Kidney (tissue), 14 donors: ENCODE measurements around the gene HSPB8. TPM values are rescaled to one million over a fixed set of nuclear protein-coding genes. Genes with fewer than 3 reads are reported as not detected.

Experiments
- DNase-seq, 5 donors: peaks; one replicate each; pipeline ENCODE4 v3.0.0-alpha.2; 2013 to 2020
- FAIRE-seq: peaks from 2 replicates; lab custom pipeline; 2012; peaks lifted over from hg19 to GRCh38; lab: Jason Lieb, UNC
- H3K27ac ChIP-seq, 2 donors: one replicate each; pipeline ENCODE4 v1.7.0; 2013; ENCODE audit warnings: low read depth in 2 of 2, low read length in 2 of 2, inconsistent platforms in 1 of 2
- H3K27me3 ChIP-seq: one replicate; pipeline ENCODE4 v1.7.1; 2013; ENCODE audit warnings: low read length, inconsistent platforms; ENCODE audit not compliant: control insufficient read depth, insufficient read depth
- H3K36me3 ChIP-seq, 3 donors: one replicate each; pipeline versions ENCODE4 v1.7.0 to v1.7.1; 2013; ENCODE audit warnings: low read length in 3 of 3, control low read depth in 1 of 3, inconsistent platforms in 1 of 3; ENCODE audit not compliant: insufficient read depth in 3 of 3, control insufficient read depth in 2 of 3
- H3K4me1 ChIP-seq, 3 donors: one replicate each; pipeline versions ENCODE4 v1.7.0 to v1.7.1; 2013; ENCODE audit warnings: low read length in 3 of 3, inconsistent platforms in 1 of 3, low read depth in 1 of 3; ENCODE audit not compliant: control insufficient read depth in 2 of 3, insufficient read depth in 2 of 3
- H3K4me3 ChIP-seq, 3 donors: one replicate each; pipeline versions ENCODE4 v1.7.0 to v1.8.1; 2013; ENCODE audit warnings: low read length in 3 of 3, control low read depth in 1 of 3, inconsistent platforms in 1 of 3
- H3K9ac ChIP-seq, 3 donors: one replicate each; pipeline versions ENCODE4 v1.7.0 to v1.7.1; 2013; ENCODE audit warnings: low read length in 3 of 3, control low read depth in 1 of 3, inconsistent platforms in 1 of 3
- H3K9me3 ChIP-seq, 3 donors: one replicate each; pipeline versions ENCODE4 v1.7.0 to v1.7.1; 2013; ENCODE audit warnings: low read length in 3 of 3, control low read depth in 1 of 3, inconsistent platforms in 1 of 3; ENCODE audit not compliant: control insufficient read depth in 2 of 3, insufficient read depth in 1 of 3
- intact Hi-C: fragments of 100-400 bp; cut with DNase I; formaldehyde crosslinking; loops from one replicate; pipeline ENCODE4 v1.11.1; 2022
- polyA plus RNA-seq: library from polyadenylated mRNA; stranded (reverse); fragments of 350-450 nt; fragmentation: Illumina TruSeq; extraction: RNeasy Lipid Tissue Mini Kit (QIAGEN cat#74804); gene quantifications from one replicate; pipeline ENCODE4 v1.2.3, GENCODE V29; 2014; ENCODE audit warnings: low read depth, low replicate concordance; ENCODE audit not compliant: insufficient read depth
- total RNA-seq: library from RNA; stranded (reverse); fragmentation: NEBNext Ultra II Directional; extraction: Animal tissue kit (Norgen Biotek cat#: 25700); gene quantifications from one replicate; pipeline ENCODE4 v1.2.1, GENCODE V29; 2021
- TF ChIP-seq, protein P1 (sequence below): IDR thresholded peaks from 3 replicates; pipeline ENCODE4 v1.5.1; 2012; ENCODE audit warnings: mild to moderate bottlenecking, moderate library complexity, borderline replicate concordance; ENCODE audit not compliant: insufficient read depth; ENCODE audit errors: extremely low read depth
- donor health status: control.
- donor health status: control.
- donor health status: control.
- donor health status: control.
- donor health status: control.
- donor health status: DM: yes; HTN: yes; CAD: no.
- donor health status: Normal renal cell carcinoma (clear cell type).

Gene HSPB8
- total and polyA plus RNA-seq, 2 donors from 2014 or later = 67.2 to 81.3 TPM

DNA sequence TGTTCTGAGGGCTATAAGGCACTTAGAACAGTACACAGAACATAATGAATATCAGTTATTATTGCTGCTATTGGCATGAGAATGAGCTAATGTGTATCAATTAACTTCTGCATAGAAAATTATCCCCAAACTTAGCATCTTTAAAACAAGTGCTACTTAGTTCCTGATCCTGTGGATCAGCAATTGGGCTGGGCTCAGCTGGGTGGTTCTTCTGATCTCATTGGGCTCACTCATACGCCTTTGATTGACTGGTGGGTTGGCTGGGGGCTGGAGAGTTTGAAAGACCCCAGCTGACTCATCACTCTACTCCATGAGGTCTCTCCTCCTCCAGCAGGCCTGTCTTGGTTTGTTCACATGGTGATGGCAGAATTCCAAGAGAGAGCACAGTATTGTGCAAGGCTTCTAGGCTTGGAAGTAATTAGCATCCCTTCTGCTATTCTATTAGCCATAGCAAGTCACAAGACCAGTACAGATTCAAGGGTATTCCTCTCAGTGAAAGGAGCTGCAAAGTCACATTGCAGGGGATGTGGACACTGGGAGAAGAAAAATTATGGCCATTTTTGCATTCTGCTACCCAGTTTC lies 27.2 kb upstream of the HSPB8 start:
- Histone ChIP-seq H3K4me3 (no peak overlapping the region), H3K36me3 (no peaks in the 10 kb centered on the region), H3K4me1 (no peaks in the 10 kb centered on the region), H3K27me3 (peaks cover 5% of the 10 kb centered on the region), H3K27ac (no peak overlapping the region), H3K9ac (no peak overlapping the region), H3K9me3 (peaks cover 0 to 16% (median 0%) of the 10 kb centered on the region in 3 donors)
- intact Hi-C loops = no loop called here
- DNase-seq (no peak), FAIRE-seq (no peak)
- TF ChIP-seq, protein P1, sequence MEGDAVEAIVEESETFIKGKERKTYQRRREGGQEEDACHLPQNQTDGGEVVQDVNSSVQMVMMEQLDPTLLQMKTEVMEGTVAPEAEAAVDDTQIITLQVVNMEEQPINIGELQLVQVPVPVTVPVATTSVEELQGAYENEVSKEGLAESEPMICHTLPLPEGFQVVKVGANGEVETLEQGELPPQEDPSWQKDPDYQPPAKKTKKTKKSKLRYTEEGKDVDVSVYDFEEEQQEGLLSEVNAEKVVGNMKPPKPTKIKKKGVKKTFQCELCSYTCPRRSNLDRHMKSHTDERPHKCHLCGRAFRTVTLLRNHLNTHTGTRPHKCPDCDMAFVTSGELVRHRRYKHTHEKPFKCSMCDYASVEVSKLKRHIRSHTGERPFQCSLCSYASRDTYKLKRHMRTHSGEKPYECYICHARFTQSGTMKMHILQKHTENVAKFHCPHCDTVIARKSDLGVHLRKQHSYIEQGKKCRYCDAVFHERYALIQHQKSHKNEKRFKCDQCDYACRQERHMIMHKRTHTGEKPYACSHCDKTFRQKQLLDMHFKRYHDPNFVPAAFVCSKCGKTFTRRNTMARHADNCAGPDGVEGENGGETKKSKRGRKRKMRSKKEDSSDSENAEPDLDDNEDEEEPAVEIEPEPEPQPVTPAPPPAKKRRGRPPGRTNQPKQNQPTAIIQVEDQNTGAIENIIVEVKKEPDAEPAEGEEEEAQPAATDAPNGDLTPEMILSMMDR = no peak

DNA sequence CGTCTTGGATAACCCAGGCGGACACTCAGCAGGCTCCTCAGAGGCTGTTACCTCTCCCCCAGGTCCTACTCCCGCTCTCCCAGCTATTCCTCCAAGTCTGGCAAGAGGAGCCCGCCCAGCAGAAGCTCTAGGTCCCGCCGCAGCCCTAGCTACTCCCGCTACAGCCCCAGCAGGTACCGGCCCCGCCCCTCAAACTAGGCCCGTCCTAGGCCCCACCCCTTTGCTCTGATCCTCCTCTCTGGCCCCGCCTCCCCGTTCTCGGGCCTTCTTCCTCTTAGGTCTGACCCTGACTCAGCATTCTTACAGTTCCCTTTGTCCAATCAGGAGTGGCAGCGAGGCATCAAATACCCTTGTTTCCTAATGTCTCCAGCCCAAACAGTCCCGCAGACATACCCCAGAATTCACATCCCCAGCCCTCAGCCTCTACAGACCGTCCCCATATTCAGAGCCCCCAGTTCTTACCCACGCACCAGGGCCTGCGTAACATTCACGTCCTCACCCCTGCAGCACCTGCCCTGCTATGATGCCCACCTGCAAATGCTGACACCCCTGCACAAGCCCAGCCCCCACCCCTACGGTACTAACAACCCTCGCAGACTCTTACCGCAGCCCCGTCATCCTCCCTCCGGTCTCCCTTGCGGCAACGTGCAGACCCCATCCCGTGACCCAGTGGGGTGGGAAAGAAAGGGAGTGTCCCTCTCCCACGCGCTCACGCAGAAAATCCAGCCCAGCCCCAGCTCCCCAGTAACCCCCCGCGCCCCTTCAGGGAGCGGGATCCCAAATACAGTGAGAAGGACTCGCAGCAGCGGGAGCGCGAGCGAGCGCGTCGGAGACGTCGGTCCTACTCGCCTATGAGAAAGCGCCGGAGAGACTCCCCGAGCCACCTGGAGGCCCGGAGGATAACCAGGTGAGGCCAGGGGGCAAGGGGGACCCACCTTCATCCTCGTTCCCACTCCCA lies 25.0 kb upstream of the HSPB8 start:
- no peak overlapping the region for H3K4me3 ChIP-seq
- FAIRE-seq = no peak
- H3K36me3 ChIP-seq = no peaks in the 10 kb centered on the region
- no peaks in the 10 kb centered on the region for H3K4me1 ChIP-seq
- no peak overlapping the region for H3K27ac ChIP-seq
- TF ChIP-seq, protein P1 = no peak
- H3K27me3 ChIP-seq = peaks cover 5% of the 10 kb centered on the region
- no peak overlapping the region for H3K9ac ChIP-seq
- peak; percentile 60 to 87 (median 67) for DNase-seq
- peaks cover 0 to 16% (median 0%) of the 10 kb centered on the region in 3 donors for H3K9me3 ChIP-seq
- intact Hi-C loops = no loop called here

DNA sequence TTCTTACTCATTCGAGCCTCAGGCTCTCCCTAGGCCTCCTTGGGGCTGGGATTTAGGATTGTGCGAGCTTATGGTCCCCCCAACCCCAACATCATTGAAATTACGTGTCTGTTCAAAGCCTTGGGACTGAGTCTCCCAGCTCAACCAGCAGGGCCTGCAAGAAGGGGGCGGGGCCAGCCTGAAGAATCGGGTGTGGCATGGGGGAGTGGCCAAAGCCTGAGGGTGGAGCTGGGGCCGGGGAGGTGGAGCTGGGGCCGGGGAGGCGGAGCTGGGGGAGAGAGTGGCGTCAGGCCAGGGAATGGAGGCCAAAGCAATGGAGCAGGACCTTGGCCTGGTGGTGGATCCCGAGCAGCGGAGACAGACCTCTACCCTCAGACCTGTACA lies 24.3 kb upstream of the HSPB8 start:
- no peak overlapping the region for H3K27ac ChIP-seq
- H3K4me3 ChIP-seq = no peak overlapping the region
- H3K36me3 ChIP-seq = no peaks in the 10 kb centered on the region
- DNase-seq (no peak), FAIRE-seq (no peak)
- TF ChIP-seq, protein P1 = no peak
- H3K9me3 ChIP-seq = peaks cover 0 to 16% (median 0%) of the 10 kb centered on the region in 3 donors
- peaks cover 5% of the 10 kb centered on the region for H3K27me3 ChIP-seq
- H3K9ac ChIP-seq = no peak overlapping the region
- intact Hi-C loops = no loop called here
- H3K4me1 ChIP-seq = no peaks in the 10 kb centered on the region
